NCI-H460 (cell line): Measurements from ENCODE around the gene TENT4B. TPM values are rescaled to one million over a fixed set of nuclear protein-coding genes. Genes with fewer than 3 reads are reported as not detected.
A peak's percentile ranks its signal among the peaks of the same experiment; 100 is the strongest.

ENCODE experiments used
- DNase-seq: peaks from one replicate; pipeline ENCODE4 v3.0.0-alpha.2; 2016; ENCODE audit warnings: low read depth; ENCODE audit errors: extremely low read depth
- total RNA-seq: library from RNA; depleted of rRNA; stranded (reverse); fragments of >200 nt; shearing (Covaris generic); gene quantifications from 2 replicates; pipeline ENCODE4 v1.2.3, GENCODE V29; 2014

TENT4B gene
- total RNA-seq, 1 experiment from 2014 or later, result 12.4 TPM

DNA sequence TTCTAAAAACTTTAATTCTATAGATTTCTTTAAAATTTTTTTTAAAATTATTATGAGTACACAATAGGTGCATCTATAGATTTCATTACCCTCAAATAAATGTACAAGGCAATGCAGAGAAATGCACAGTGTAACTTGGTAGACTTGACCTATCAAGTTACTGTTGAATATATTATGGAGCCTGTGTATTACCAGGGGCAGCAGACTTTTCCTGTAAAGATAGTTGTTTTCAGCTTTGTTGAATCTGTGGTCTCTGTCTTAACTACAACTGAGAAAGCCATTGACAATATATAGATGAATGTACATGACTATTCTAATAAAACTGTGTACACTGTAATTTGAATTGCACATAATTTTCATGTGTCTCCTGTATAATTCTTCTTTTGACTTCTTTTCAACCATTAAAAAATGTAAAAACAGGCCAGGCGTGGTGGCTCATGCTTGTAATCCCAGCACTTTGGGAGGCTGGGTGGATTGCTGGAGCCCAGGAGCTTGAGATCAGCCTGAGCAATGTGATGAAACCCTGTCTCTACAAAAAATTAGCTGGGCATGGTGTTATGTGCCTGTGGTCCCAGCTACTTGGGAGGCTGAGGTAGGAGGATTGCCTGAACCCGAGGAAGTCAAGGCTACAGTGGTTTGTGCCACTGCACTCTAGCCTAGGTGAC lies 39.4 kb downstream of the TENT4B start:
- no peak for DNase-seq

DNA sequence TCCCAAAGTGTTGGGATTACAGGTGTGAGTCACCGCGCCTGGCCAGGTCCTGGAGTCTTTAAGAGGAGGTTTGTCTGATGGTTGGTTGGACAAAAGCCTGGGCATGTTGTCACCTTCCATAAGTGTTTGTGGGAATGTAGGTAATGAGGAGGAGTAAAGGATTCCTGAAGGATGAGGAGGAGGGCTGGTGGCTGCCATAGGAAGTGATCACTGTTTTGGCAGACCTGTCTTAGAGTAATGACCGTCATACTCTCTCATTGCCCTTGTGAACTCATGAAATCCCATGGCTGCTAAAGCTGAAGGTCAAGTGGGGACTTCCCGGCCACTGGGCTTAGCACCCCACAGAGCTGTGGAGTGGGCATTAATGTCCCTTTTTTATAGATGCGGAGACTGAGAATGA lies 40.5 kb downstream of the TENT4B start:
- DNase-seq, result no peak

DNA sequence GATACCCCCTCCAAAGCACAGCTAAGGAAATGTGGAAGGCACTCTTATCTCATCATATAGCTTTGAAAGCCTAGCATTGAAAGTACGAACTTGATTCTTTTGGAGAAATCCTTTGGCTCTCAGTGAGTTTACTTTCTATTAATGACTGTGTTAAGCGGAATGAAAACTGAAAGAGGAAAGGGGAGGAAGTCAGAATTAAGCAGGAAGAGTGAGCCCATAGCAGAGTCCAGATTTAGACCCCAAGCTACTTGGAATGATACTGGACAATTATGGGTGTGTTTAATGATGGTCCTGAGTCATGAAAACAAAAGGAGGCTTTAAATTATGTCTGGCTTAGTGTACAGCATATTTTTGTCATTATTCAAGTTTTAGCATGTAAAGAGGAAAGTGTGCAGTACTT lies 42.2 kb downstream of the TENT4B start:
- no peak for DNase-seq

DNA sequence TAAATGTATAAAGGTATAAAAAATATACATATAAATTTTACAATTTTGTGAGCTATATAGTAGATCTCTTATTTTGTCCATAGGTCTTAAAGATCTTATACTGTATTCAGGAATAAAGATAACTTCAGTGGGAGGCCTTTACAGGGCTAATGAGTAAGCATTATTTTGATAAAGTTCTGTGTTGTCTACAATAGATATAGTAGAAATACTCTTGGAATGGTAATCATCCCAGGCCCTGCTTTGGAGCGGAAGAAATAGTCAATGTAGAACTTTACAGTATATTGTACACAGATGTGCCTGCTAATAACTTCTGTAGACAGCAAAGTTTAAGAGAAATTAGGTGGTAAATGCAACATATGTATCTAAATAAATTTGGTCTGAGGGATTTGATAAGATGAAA lies 42.6 kb downstream of the TENT4B start:
- no peak for DNase-seq

DNA sequence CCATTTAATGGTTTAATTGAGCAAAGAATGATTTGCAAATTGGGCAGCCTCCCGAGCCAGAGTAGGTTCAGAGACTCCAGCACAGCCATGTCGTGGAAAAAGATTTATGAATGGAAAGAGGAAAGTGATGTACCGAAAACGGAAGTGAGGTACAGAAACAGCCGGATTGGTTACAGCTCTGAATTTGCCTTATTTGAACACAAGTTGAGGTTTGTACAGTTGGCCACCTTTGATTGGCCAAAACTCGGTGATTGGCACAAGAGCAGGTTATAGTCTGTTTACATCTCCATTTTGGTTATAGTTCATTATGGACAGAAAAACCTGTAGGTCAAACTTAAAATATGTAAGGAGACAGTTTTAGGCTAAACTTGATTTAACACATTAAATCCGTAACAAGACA lies 44.5 kb downstream of the TENT4B start:
- DNase-seq, result no peak

DNA sequence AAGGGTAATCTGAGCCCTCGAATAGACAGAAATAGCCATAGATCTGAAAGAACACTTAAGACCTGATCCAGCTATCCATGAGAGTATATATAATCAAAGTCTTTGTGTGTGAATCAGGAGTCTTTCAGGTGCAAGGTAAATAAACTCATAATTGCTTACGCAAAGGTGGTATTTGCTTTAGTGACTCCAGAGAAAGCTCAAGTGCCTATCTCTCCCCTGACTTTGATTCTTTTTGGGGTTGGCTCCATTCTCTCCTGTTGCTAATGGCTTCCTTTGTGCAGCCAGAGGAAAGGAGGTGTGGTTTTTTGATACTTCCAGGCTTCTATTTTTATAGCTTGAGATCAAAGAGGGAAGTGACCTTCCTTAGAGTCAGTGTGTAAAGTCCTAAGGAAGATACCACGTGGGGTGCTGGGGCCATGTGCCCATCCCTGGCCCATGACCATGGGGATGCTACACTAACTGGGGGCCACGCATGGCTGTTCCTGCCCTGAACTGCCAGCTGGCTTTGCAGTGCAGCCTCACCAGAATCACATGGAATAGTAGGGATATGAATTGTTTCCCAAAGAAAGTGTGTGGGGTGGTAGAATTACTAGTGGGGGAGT lies 45.8 kb downstream of the TENT4B start:
- DNase-seq, result no peak

DNA sequence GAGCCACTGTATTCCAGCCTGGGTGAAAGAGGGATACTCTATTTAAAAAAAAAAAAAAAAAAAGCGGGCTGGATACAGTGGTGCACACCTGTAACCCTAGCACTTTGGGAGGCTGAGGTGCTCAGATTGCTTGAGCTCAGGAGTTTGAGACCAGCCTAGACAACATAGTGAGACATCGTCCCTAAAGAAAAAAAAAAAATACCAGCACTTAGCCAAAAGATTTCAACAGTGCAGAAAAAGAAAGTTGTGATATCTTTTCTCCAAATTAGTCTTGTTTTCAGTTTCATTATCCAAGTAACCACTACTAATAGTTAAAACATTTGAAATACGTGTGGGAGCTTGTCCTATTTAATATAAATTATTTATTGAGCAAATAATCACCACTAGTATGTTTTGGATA lies 48.7 kb downstream of the TENT4B start:
- no peak for DNase-seq

DNA sequence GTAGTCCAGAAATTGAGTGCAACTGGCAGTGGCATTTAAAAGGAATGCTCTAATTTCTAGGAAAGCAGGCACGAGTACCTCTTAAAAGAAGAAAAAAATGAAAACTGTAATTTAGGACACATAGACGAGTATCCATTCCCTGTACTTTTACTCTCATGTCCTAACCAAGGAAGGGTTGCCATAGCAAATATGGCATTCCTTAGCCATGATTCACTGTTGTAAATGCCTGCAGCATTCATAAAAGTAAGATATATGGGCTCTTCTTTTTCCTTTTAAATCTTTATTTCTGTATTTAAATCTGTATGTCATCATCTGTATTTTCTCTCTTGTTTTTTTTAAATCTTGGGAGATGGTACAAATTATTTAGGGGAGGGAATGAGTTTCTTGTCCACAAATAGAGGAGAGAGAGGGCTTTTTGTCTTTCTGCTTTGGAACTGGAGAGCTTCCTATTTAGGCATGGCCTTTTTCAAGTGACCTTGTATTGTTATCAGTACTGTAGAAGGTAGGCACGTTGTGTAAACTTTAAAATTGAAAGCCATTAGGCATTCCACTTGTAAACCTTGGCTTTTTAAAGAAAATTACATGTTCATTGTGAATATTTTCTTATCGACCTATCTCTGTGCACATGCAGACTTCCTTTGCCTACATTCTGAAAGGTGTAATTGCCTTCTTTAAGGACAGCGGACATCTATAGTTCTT lies 50.0 kb downstream of the TENT4B start:
- peak; percentile 44 for DNase-seq

DNA sequence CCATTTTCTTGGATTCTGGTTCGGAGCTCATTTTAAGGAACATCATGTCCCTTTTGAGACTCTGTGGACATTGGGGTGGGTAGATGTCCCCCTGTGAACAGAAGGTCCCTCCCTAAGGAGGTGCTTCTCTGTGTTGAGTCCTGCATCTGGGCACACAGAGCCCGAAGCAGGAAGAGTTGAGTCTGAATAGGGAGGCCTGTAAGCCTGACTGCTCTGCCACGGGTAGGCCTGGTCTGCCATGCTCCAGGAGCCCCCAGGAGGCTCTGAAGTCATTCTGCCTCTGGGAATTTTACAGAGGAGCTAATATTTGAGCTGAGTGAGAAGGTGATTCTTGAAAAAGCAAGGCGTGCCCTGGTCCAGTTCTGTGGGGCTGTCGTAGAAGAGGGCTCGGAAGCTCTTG lies 50.6 kb downstream of the TENT4B start:
- no peak for DNase-seq

DNA sequence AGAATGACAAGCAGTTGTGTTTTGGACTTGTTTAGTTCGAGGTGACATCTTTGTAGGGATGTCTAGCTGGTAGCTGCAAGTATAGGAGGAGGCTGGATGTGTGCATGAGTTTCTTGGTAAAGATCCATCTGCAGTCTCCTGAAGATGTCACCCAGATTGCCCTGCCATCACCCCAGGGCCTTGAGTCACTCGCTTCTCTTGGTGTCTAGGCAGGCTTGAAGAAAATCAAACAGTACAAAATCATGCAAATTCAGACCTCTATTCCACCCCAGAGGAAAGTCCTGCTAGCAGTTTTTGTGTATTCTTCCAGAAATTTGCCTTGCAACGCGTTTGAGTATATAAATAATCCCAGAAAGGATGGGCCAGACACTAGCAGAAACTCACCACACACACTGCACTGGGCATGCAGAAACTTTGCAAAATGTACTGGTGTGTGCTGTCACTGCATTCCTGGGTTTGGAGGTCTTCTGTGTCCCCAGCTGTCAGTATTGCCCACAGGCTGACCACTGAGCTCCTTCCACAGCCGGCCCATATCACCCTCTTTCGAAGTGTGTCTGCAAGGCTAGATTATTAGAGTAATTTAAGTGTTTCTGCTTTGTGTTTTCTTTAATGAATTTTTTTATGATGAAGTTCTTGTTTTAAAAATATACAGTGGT lies 51.5 kb downstream of the TENT4B start:
- DNase-seq, result no peak

DNA sequence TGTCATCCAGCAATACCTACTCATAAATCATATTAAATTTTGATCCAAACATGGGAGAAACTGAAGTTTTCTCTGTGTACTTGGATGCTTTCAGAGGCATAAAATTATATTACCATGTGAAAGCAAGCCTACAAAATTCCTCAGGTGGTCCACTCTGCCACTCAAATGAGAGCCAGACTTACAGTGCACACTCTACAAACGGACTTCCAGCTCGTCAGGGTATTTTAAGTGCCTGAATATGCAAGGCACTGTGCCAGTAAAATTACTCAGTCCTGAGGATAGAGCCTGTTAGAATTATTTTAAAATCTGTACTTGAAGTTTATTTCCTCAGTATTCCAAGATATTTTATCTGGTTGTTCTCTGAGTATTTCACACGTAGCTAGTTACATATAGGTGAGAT lies 54.5 kb downstream of the TENT4B start:
- no peak for DNase-seq

DNA sequence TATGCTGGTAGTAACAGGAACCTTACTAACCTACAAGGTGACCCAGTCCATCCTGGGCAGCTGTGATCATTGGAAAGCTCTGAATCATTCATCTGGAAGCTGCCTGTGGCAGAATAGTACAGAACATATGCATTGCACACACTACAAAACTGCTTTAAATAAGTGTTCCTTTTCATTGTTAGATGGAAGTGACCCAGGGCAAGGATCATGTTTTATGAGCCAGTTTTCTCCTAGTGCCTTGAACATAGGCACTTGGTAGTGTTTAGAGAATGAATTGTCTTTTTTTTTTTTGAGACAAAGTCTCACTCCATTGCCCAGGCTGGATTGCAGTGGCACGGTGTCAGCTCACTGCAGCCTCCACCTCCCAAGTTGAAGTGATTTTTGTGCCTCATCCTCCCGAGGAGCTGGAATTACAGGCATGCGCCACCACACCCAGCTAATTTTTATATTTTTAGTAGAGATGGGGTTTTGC lies 55.4 kb downstream of the TENT4B start:
- no peak for DNase-seq

DNA sequence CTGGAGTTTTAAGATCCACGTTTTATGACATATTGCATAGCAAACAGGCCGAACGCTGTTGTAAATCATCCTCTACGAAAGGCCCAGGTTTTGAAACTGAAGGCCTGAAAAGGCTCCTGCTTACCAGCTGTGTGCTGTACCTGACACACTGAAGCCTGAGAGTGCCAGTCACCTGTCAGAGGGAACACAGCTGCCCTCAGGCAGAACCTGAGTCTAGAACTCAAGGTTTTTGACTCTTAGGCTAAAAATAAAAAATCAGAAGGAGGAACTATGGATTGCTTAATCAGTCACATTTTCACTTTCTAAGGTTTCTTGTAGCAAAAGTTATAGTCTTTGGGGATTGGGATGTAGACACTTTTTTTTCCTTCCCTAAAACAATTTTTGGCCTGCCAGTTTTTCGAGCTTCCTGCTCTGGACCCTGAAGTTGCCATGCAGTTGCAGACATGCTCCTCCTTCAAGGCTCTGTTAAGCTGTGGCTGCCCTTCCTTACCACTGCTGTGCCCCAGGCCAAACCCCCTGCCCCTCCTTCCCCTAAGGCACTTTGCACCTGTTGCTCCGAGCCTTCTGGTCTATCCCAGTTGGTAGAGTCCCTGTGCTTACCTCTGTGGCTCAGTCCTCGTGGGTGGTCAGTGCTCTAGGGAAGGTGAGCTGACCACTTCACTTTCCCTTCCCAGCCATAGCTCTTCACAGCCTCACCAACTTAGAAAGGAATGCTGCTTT lies 56.6 kb downstream of the TENT4B start:
- DNase-seq, result no peak

DNA sequence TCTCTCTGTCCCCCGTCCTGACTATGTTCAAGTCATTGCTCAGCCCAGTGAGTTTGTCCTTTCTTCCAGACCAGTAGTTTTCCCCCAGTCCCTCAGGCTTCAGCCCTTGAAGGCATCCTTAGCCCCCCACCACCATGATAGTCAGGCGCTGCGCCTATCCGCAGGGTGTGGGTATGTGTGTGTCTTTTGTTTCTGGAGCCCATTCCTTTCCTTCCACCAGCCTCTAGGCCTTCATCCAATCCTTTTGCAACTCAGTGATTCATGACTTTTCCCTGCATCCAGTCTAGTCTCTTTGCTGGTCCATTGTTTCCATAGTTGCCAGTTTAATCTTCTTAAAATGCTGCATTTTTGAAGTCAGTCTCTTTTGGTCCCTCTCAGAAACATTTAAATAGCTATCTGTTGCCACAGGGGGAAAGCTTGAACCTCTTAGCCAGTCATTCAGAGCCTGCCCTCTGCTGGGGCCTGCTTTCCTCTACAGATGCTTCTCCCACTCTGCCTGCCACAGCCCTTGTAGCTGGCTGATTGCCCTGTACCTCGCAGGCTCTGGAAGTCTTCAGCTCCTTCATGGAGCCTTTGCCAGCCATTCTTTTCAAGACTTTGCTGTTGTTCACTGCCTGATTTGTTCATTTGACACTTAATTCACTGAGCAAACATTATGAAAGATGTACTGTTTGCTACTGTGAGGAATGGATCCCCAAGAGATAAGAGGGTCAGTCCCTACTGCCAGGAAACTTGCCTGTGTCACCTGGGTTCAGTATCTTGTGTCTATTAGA lies 57.3 kb downstream of the TENT4B start:
- peak; percentile 72 for DNase-seq

DNA sequence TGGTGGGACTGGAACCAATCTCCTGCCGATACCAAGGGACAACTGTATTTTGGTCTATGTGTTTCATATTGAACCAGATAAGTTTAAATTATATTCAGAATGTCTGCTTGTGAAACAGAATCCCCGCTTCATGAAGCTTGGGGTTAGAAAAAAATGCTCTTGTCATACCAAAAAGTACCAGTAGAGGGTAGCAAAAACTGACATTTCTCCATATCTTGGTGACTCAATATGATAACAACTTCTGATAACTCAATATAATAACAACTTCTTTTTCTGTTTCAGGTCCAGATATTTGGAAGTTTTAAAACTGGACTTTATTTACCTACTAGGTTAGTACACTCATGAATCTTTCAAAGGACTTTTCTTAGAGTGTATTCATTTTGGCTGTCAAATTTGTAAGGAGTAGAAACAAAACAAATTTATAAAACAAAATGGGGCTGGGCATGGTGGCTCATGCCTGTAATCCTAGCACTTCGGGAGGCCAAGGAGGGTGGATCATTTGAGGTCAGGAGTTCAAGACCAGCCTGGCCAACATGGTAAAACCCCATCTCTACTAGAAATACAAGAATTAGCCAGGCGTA lies 60.9 kb downstream of the TENT4B start:
- peak; percentile 63 for DNase-seq

DNA sequence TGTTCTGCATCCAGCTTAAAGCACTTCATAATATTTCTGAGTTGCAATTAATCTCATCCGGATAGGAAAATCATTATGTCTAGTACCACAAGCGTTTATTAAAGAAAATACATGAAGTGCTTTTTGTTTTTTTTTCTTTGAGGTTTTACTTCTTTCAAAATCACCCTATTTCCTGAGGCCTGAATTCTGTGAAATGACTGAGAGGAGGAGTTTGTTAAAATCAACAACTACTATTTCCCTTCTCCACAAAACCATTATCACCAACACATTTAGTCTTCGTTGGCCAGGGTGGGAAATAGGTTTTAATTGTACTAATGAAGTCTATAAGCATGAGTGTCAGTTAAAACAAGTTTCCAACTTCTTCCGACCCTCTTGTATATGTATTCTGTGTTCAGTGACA lies 62.6 kb downstream of the TENT4B start:
- no peak for DNase-seq

DNA sequence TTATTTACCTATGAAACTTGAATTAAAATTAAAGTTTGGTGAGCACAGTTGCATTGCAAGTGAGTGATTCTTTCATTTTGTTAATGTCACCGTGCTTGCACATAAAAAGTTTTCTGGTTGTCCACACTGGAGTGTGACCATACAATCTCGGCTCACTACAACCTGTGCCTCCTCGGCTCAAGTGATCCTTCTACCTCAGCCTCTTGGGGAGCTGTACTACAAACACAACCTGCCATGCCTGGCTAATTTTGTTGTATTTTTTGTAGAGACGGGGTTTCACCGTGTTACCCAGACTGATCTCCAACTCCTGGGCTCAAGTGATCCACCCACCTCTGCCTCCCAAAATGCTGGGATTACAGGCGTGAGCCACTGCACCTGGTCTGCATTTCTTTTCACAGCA lies 63.1 kb downstream of the TENT4B start:
- no peak for DNase-seq

DNA sequence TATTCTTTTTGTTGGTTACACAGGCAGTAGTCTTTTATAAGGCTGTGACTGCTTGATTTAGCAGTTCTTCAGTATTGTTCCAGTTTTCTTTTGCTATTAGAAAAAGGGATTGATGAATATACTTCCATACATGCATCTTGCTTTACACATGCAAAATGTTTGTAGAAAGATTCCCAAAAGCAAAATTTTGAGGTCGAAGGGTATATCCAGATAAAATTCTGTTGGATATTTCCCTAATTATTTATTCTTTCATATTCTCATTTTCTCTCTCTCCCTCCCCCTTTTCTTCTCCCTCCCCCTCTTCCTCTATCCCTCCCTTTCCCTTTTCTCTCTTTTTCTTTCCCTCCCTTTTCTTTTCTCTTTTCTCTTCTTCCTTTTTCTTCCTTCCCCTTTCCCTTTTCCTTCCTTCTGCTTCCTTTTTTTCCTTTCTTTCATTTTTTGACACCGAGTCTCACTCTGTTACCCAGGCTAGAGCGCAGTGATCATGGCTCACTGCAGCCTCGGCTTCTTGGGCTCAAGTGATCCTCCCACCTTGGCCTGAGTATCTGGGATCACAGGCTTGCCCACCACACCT lies 66.4 kb downstream of the TENT4B start:
- DNase-seq, result no peak

DNA sequence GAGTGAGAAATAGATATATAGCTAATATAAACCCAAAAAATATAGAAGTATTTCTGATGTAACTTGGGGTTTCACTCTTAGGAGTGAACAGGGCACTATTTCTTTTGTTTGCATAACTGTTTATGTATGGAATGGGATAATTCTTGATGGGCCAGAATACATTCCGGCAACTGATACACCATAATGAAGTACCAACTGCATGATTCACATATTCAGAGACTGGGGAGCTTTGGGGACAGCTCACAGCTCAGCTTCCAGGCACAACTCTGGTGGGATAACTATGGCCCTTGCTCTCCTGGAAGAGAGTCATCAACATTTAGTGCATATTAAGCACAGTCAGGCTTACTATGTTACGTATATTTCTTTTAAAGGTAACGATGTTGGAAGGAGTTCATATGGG lies 71.2 kb downstream of the TENT4B start:
- no peak for DNase-seq
